ENCODE results near the gene KREMEN1. TPM values are rescaled to one million over a fixed set of nuclear protein-coding genes. Genes with fewer than 3 reads are reported as not detected.

KREMEN1 gene
- total and polyA plus RNA-seq, 7 donors, result 7.7 to 68.2 (median 17.5) TPM

- 91 to 95% (median 93%) methylated on average over 29 to 31 of the region's 31 CpGs for WGBS, 3 donors
Observed at GRCh38 chr22:29048822-29049654, 23.8 kb upstream of the KREMEN1 start.

GRCh38 chr22:29049655-29050263 is 23.1 kb upstream of the KREMEN1 start:
- intact Hi-C loops (cut with DNase I), result no loop called here
- Histone ChIP-seq H3K27ac (no peak overlapping the region), H3K27me3 (ENCODE audit: insufficient read depth in 3 of 3, low read length in 2 of 3) (no peaks in the 10 kb centered on the region), H3K4me1 (no peaks in the 10 kb centered on the region), H3K9me3 (no peaks in the 10 kb centered on the region), H3K4me3 (no peak overlapping the region), H3K36me3 (ENCODE audit: insufficient read depth in 1 of 2, low read depth in 1 of 2) (peaks cover 0 to 60% of the 10 kb centered on the region in 2 donors)
- DNase-seq (no peak), ATAC-seq (no peak)
- no peak for TF ChIP-seq CTCF (IDR thresholded peaks at IDR 0.05)
- WGBS, 3 donors, result 84 to 92% (median 84%) methylated on average over 38 of the region's 38 CpGs

More at GRCh38 chr22:29048822-29049654, 23.8 kb upstream of the KREMEN1 start:
- no peak for DNase-seq
- no peak overlapping the region for H3K27ac ChIP-seq
- intact Hi-C loops (cut with DNase I), result no loop called here
- no peaks in the 10 kb centered on the region for H3K9me3 ChIP-seq
- H3K4me1 ChIP-seq, result no peaks in the 10 kb centered on the region
- no peak for ATAC-seq
- TF ChIP-seq CTCF (IDR thresholded peaks at IDR 0.05), result no peak
- H3K27me3 ChIP-seq (ENCODE audit: insufficient read depth in 3 of 3, low read length in 2 of 3), result no peaks in the 10 kb centered on the region
- H3K4me3 ChIP-seq, result no peak overlapping the region
- H3K36me3 ChIP-seq (ENCODE audit: insufficient read depth in 1 of 2, low read depth in 1 of 2), result peaks cover 0 to 66% of the 10 kb centered on the region in 2 donors

GRCh38 chr22:29050457-29050856 is 22.4 kb upstream of the KREMEN1 start:
- peaks cover 0 to 53% of the 10 kb centered on the region in 2 donors for H3K36me3 ChIP-seq (ENCODE audit: insufficient read depth in 1 of 2, low read depth in 1 of 2)
- intact Hi-C loops (cut with DNase I), result no loop called here

GRCh38 chr22:29053048-29053702 is 19.7 kb upstream of the KREMEN1 start:
- Histone ChIP-seq H3K4me3 (no peak overlapping the region), H3K27me3 (ENCODE audit: insufficient read depth in 3 of 3, low read length in 2 of 3) (no peaks in the 10 kb centered on the region), H3K9me3 (no peaks in the 10 kb centered on the region), H3K36me3 (ENCODE audit: insufficient read depth in 1 of 2, low read depth in 1 of 2) (peaks cover 0 to 26% of the 10 kb centered on the region in 2 donors), H3K4me1 (peaks cover 8% of the 10 kb centered on the region), H3K27ac (no peak overlapping the region)
- intact Hi-C loops (cut with DNase I), result no loop called here
- no peak for TF ChIP-seq CTCF (IDR thresholded peaks at IDR 0.05)
- WGBS, 3 donors, result 92 to 96% (median 93%) methylated on average over 8 of the region's 8 CpGs
- DNase-seq (no peak), ATAC-seq (no peak)

More at GRCh38 chr22:29050457-29050856, 22.4 kb upstream of the KREMEN1 start:
- Histone ChIP-seq H3K27me3 (ENCODE audit: insufficient read depth in 3 of 3, low read length in 2 of 3) (no peaks in the 10 kb centered on the region), H3K4me1 (peaks cover 3% of the 10 kb centered on the region), H3K9me3 (no peaks in the 10 kb centered on the region), H3K27ac (no peak overlapping the region), H3K4me3 (no peak overlapping the region)
- TF ChIP-seq CTCF (IDR thresholded peaks at IDR 0.05), result no peak
- ATAC-seq, result no peak
- no peak for DNase-seq
- WGBS, 3 donors, result 85 to 88% (median 86%) methylated on average over 19 to 24 of the region's 24 CpGs
